Activated T-helper 1 cell treated with anti-CD3 and anti-CD28 coated beads, Interleukin-12 subunit alpha, Interleukin-12 subunit beta, Interleukin-2, Interleukin-4 antibody, amounts not matched to agents 30 ng/mL and 10 ng/mL and 1 ng/mL, durations not matched to agents 14 hours and 24 hours and 36 hours (primary cell): ENCODE results near the gene PXDN. TPM values are rescaled to one million over a fixed set of nuclear protein-coding genes. Genes with fewer than 3 reads are reported as not detected.

Source experiments
- DNase-seq: peaks from one replicate; pipeline ENCODE4 v3.0.0; 2021; ENCODE audit warnings: low spot score
- H3K27ac Mint-ChIP-seq: one replicate; pipeline ENCODE4 v1.8.0; 2021; ENCODE audit warnings: mild to moderate bottlenecking, mixed read lengths
- H3K27me3 Mint-ChIP-seq: one replicate; pipeline ENCODE4 v1.8.0; 2022; ENCODE audit warnings: mild to moderate bottlenecking, moderate library complexity, mixed read lengths; ENCODE audit not compliant: insufficient read depth
- H3K36me3 Mint-ChIP-seq: one replicate; pipeline ENCODE4 v1.8.0; 2021; ENCODE audit warnings: low read depth, mixed read lengths
- H3K4me1 Mint-ChIP-seq: one replicate; pipeline ENCODE4 v1.8.0; 2021; ENCODE audit warnings: low read depth, mixed read lengths
- H3K4me3 Mint-ChIP-seq: one replicate; pipeline ENCODE4 v1.8.0; 2021; ENCODE audit warnings: mild to moderate bottlenecking, moderate library complexity, mixed read lengths
- H3K9me3 Mint-ChIP-seq: one replicate; pipeline ENCODE4 v1.8.0; 2021; ENCODE audit warnings: mixed read lengths
- intact Hi-C: fragments of 100-400 bp; cut with micrococcal nuclease; formaldehyde crosslinking; loops from one replicate; pipeline ENCODE4 v1.15.1; 2024
- total RNA-seq: library from RNA; stranded (reverse); gene quantifications from 2 replicates; pipeline ENCODE4 v1.2.3, GENCODE V29; 2022

Gene PXDN
- total RNA-seq, 1 donor from 2014 or later: 1.7 TPM

GRCh38 chr2:1599301-1600085 is 144.8 kb downstream of the PXDN start:
- Mint-ChIP-seq H3K27me3 (no peaks in the 10 kb centered on the region), H3K36me3 (no peaks in the 10 kb centered on the region), H3K4me3 (no peak overlapping the region), H3K9me3 (no peaks in the 10 kb centered on the region), H3K4me1 (no peaks in the 10 kb centered on the region), H3K27ac (no peak overlapping the region)
- no peak for DNase-seq
- intact Hi-C loops: no loop called here

- Mint-ChIP-seq H3K27ac (no peak overlapping the region), H3K9me3 (no peaks in the 10 kb centered on the region), H3K4me1 (no peaks in the 10 kb centered on the region), H3K27me3 (no peaks in the 10 kb centered on the region), H3K36me3 (no peaks in the 10 kb centered on the region), H3K4me3 (no peak overlapping the region)
- intact Hi-C loops: no loop called here
- DNase-seq: no peak
These were observed 145.5 kb downstream of the PXDN start for GRCh38 chr2:1598800-1599199.

GRCh38 chr2:1598041-1598710 is 146.1 kb downstream of the PXDN start:
- intact Hi-C loops: no loop called here
- Mint-ChIP-seq H3K4me3 (no peak overlapping the region), H3K36me3 (no peaks in the 10 kb centered on the region), H3K9me3 (no peaks in the 10 kb centered on the region), H3K27me3 (no peaks in the 10 kb centered on the region), H3K4me1 (no peaks in the 10 kb centered on the region), H3K27ac (no peak overlapping the region)
- no peak for DNase-seq

- no peaks in the 10 kb centered on the region for H3K36me3 Mint-ChIP-seq
These were observed 149.0 kb downstream of the PXDN start for GRCh38 chr2:1595274-1595673.

GRCh38 chr2:1594373-1595171 is 149.7 kb downstream of the PXDN start:
- Mint-ChIP-seq H3K4me3 (no peak overlapping the region), H3K27ac (no peak overlapping the region), H3K4me1 (no peaks in the 10 kb centered on the region), H3K36me3 (no peaks in the 10 kb centered on the region), H3K9me3 (no peaks in the 10 kb centered on the region), H3K27me3 (no peaks in the 10 kb centered on the region)
- intact Hi-C loops: no loop called here
- no peak for DNase-seq

More at GRCh38 chr2:1595274-1595673, 149.0 kb downstream of the PXDN start:
- intact Hi-C loops: no loop called here
- no peak overlapping the region for H3K27ac Mint-ChIP-seq
- no peak overlapping the region for H3K4me3 Mint-ChIP-seq
- no peak for DNase-seq
- no peaks in the 10 kb centered on the region for H3K27me3 Mint-ChIP-seq
- no peaks in the 10 kb centered on the region for H3K9me3 Mint-ChIP-seq
- H3K4me1 Mint-ChIP-seq: no peaks in the 10 kb centered on the region

- Mint-ChIP-seq H3K4me1 (no peaks in the 10 kb centered on the region), H3K27me3 (no peaks in the 10 kb centered on the region), H3K27ac (no peak overlapping the region), H3K36me3 (no peaks in the 10 kb centered on the region), H3K9me3 (no peaks in the 10 kb centered on the region), H3K4me3 (no peak overlapping the region)
- intact Hi-C loops: no loop called here
- DNase-seq: no peak
These were observed 150.3 kb downstream of the PXDN start for GRCh38 chr2:1594123-1594372.

GRCh38 chr2:1593371-1594122 is 150.8 kb downstream of the PXDN start:
- DNase-seq: no peak
- intact Hi-C loops: no loop called here
- Mint-ChIP-seq H3K4me3 (no peak overlapping the region), H3K36me3 (no peaks in the 10 kb centered on the region), H3K4me1 (no peaks in the 10 kb centered on the region), H3K27ac (no peak overlapping the region), H3K27me3 (no peaks in the 10 kb centered on the region), H3K9me3 (no peaks in the 10 kb centered on the region)

GRCh38 chr2:1591978-1592907 is 152.1 kb downstream of the PXDN start:
- Mint-ChIP-seq H3K4me1 (no peaks in the 10 kb centered on the region), H3K27me3 (no peaks in the 10 kb centered on the region), H3K4me3 (no peak overlapping the region), H3K36me3 (no peaks in the 10 kb centered on the region), H3K9me3 (no peaks in the 10 kb centered on the region), H3K27ac (no peak overlapping the region)
- no peak for DNase-seq
- intact Hi-C loops: no loop called here

GRCh38 chr2:1591461-1591770 is 152.9 kb downstream of the PXDN start:
- intact Hi-C loops: no loop called here
- DNase-seq: no peak
- Mint-ChIP-seq H3K9me3 (no peaks in the 10 kb centered on the region), H3K4me3 (no peak overlapping the region), H3K27me3 (no peaks in the 10 kb centered on the region), H3K4me1 (no peaks in the 10 kb centered on the region), H3K27ac (no peak overlapping the region), H3K36me3 (no peaks in the 10 kb centered on the region)

- intact Hi-C loops: no loop called here
- Mint-ChIP-seq H3K27me3 (no peaks in the 10 kb centered on the region), H3K36me3 (no peaks in the 10 kb centered on the region)
These were observed 153.5 kb downstream of the PXDN start for GRCh38 chr2:1590596-1591460.

GRCh38 chr2:1588978-1589621 is 155.2 kb downstream of the PXDN start:
- intact Hi-C loops: no loop called here
- no peaks in the 10 kb centered on the region for H3K9me3 Mint-ChIP-seq
- no peak overlapping the region for H3K27ac Mint-ChIP-seq
- no peak for DNase-seq
- peaks cover 1% of the 10 kb centered on the region for H3K27me3 Mint-ChIP-seq
- no peak overlapping the region for H3K4me3 Mint-ChIP-seq
- H3K4me1 Mint-ChIP-seq: no peaks in the 10 kb centered on the region
- no peaks in the 10 kb centered on the region for H3K36me3 Mint-ChIP-seq

More at GRCh38 chr2:1590596-1591460, 153.5 kb downstream of the PXDN start:
- Mint-ChIP-seq H3K27ac (no peak overlapping the region), H3K9me3 (no peaks in the 10 kb centered on the region), H3K4me1 (no peaks in the 10 kb centered on the region), H3K4me3 (no peak overlapping the region)
- DNase-seq: no peak
